HG03457 (cell line): ENCODE measurements around the gene RRH.

Experiments used
- ATAC-seq: cut with Tn5 transposase; IDR thresholded peaks from one replicate; pipeline ENCODE4 v1.9.1; 2021; ENCODE audit warnings: moderate number of reproducible peaks; ENCODE audit not compliant: unreplicated experiment

RRH gene

GRCh38 chr4:109879636-109880314, 52.0 kb downstream of the RRH start:
- no peak for ATAC-seq

- no peak for ATAC-seq
Measured at GRCh38 chr4:109886303-109886702, 58.5 kb downstream of the RRH start.

- ATAC-seq = no peak
Measured at GRCh38 chr4:109887071-109887470, 59.3 kb downstream of the RRH start.

DNA sequence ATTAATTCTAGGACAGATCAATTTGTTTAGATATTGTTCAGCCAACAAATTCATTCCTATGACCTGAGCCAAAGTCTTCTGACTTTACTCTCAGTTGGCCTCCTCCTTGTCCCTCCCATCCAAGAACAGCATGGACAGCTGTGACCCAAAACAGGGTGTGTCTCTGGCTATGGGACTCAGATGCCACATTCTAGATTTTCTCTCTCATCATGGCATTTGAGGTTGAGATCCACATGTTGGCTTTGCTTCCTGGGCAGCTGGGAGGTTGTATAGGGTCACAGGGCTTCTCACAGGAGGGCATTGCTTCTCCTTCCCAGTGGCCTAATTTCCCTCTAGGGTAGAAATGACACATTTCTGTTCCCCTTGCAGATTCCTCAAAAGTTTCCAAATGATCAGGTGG, 62.3 kb downstream of the RRH start:
- no peak for ATAC-seq
